ENCODE measurements around the gene PSMA5. TPM values are rescaled to one million over a fixed set of nuclear protein-coding genes. Genes with fewer than 3 reads are reported as not detected.

PSMA5 gene
- polyA plus RNA-seq, 1 donor (not counting 4 experiments of a cell fraction or from before 2014, with no cell fraction given), result 150 TPM

- peak overlapping the region; percentile 89 for H3K9ac ChIP-seq (ENCODE audit: control insufficient read depth, extremely low read depth, insufficient read depth, low read length)
- dilution Hi-C loops (cut with MboI; ENCODE audit: extremely low pct_ligation_motif_present, low sequenced_read_pairs), result no loop called here
These were observed 871 bp upstream of the PSMA5 start for GRCh38 chr1:109427171-109427467.

GRCh38 chr1:109425391-109426280 is 612 bp downstream of the PSMA5 start:
- Histone ChIP-seq H3K4me2 (ENCODE audit: control insufficient read depth, extremely low read depth, insufficient read depth, low read depth, low read length) (peak overlapping the region; percentile 74), H3K9me3 (ENCODE audit: control insufficient read depth, low read depth, low read length) (no peaks in the 10 kb centered on the region), H3K79me2 (ENCODE audit: control insufficient read depth, insufficient read depth, low read length) (peaks cover 59% of the 10 kb centered on the region), H4K20me1 (ENCODE audit: control insufficient read depth, extremely low read depth, insufficient read depth, low read length) (no peaks in the 10 kb centered on the region), H3K27ac (ENCODE audit: control insufficient read depth, insufficient read depth, low read length) (peak overlapping the region; percentile 87), H2AFZ (ENCODE audit: control insufficient read depth, low read length) (peak overlapping the region; percentile 80), H3K27me3 (ENCODE audit: control insufficient read depth, extremely low read depth, insufficient read depth, low read length) (no peaks in the 10 kb centered on the region), H3K36me3 (ENCODE audit: control insufficient read depth in 2 of 2, extremely low read depth in 1 of 2, insufficient read depth in 2 of 2, low read length in 2 of 2) (peaks cover 5 to 9% of the 10 kb centered on the region in 2 experiments), H3K9ac (ENCODE audit: control insufficient read depth, extremely low read depth, insufficient read depth, low read length) (peak overlapping the region; percentile 89), H3K4me1 (ENCODE audit: control insufficient read depth, extremely low read depth, insufficient read depth, low read length) (peaks cover 14% of the 10 kb centered on the region), H3K4me3 (ENCODE audit: control insufficient read depth in 2 of 3, extremely low read depth in 1 of 3, insufficient read depth in 2 of 3, low read depth in 1 of 3, low read length in 3 of 3) (peak overlapping the region; percentile 97 to 100 (median 100)), H3K9me1 (ENCODE audit: control insufficient read depth, extremely low read depth, insufficient read depth, low read length) (no peaks in the 10 kb centered on the region)
- no peak for TF ChIP-seq CTCF (optimal IDR thresholded peaks at IDR 0.05 in 1 of 3, IDR thresholded peaks at IDR 0.05 in 1 of 3, conservative IDR thresholded peaks at IDR 0.05 in 1 of 3; ENCODE audit: extremely low read depth in 1 of 3, insufficient read depth in 2 of 3, low read length in 3 of 3)
- no peak for TF ChIP-seq EZH2 (IDR thresholded peaks at IDR 0.05; ENCODE audit: low read length)
- dilution Hi-C loops (cut with MboI; ENCODE audit: extremely low pct_ligation_motif_present, low sequenced_read_pairs), result no loop called here
- no peak for FAIRE-seq
- no peak for DNase-seq (ENCODE audit: low read depth, low spot score)

More at GRCh38 chr1:109427171-109427467, 871 bp upstream of the PSMA5 start:
- Histone ChIP-seq H3K4me2 (ENCODE audit: control insufficient read depth, extremely low read depth, insufficient read depth, low read depth, low read length) (peak overlapping the region; percentile 74), H3K79me2 (ENCODE audit: control insufficient read depth, insufficient read depth, low read length) (peaks cover 46% of the 10 kb centered on the region), H3K27me3 (ENCODE audit: control insufficient read depth, extremely low read depth, insufficient read depth, low read length) (no peaks in the 10 kb centered on the region), H3K9me1 (ENCODE audit: control insufficient read depth, extremely low read depth, insufficient read depth, low read length) (no peaks in the 10 kb centered on the region), H3K27ac (ENCODE audit: control insufficient read depth, insufficient read depth, low read length) (peak overlapping the region; percentile 87), H3K4me3 (ENCODE audit: control insufficient read depth in 2 of 3, extremely low read depth in 1 of 3, insufficient read depth in 2 of 3, low read depth in 1 of 3, low read length in 3 of 3) (peak overlapping the region; percentile 97 to 100 (median 100)), H3K36me3 (ENCODE audit: control insufficient read depth in 2 of 2, extremely low read depth in 1 of 2, insufficient read depth in 2 of 2, low read length in 2 of 2) (peaks cover 0 to 3% of the 10 kb centered on the region in 2 experiments), H4K20me1 (ENCODE audit: control insufficient read depth, extremely low read depth, insufficient read depth, low read length) (no peaks in the 10 kb centered on the region), H3K9me3 (ENCODE audit: control insufficient read depth, low read depth, low read length) (no peaks in the 10 kb centered on the region), H3K4me1 (ENCODE audit: control insufficient read depth, extremely low read depth, insufficient read depth, low read length) (peaks cover 14% of the 10 kb centered on the region), H2AFZ (ENCODE audit: control insufficient read depth, low read length) (peak overlapping the region; percentile 78)
- DNase-seq (ENCODE audit: low read depth, low spot score) (no peak), FAIRE-seq (no peak)
- TF ChIP-seq CTCF (optimal IDR thresholded peaks at IDR 0.05 in 1 of 3, IDR thresholded peaks at IDR 0.05 in 1 of 3, conservative IDR thresholded peaks at IDR 0.05 in 1 of 3; ENCODE audit: extremely low read depth in 1 of 3, insufficient read depth in 2 of 3, low read length in 3 of 3) (no peak), EZH2 (IDR thresholded peaks at IDR 0.05; ENCODE audit: low read length) (no peak)
